GM18868 (cell line): ENCODE results near the gene ATL1.
A peak's percentile ranks its signal among the peaks of the same experiment; 100 is the strongest.
"Not testable (repeated sequence)": the region's sequence is repeated elsewhere in the genome, so short reads cannot be mapped to it uniquely, and the experiment has no call there.

Source experiments
- ATAC-seq: cut with Tn5 transposase; IDR thresholded peaks from one replicate; pipeline ENCODE4 v1.9.1; 2021; ENCODE audit warnings: mild to moderate bottlenecking, moderate library complexity; ENCODE audit not compliant: unreplicated experiment

The ATL1 gene

GRCh38 chr14:50600849-50601248, 40.9 kb downstream of the ATL1 start:
- no peak for ATAC-seq

- no peak for ATAC-seq
Observed at GRCh38 chr14:50601394-50601793, 41.4 kb downstream of the ATL1 start.

GRCh38 chr14:50602035-50602434, 42.1 kb downstream of the ATL1 start:
- ATAC-seq, result no peak

- no peak for ATAC-seq
Observed at GRCh38 chr14:50603565-50603964, 43.6 kb downstream of the ATL1 start.

- ATAC-seq, result no peak
Observed at GRCh38 chr14:50605766-50606165, 45.8 kb downstream of the ATL1 start.

- no peak for ATAC-seq
Observed at GRCh38 chr14:50606468-50606867, 46.5 kb downstream of the ATL1 start.

- ATAC-seq, result peak; percentile 62
Observed at GRCh38 chr14:50607181-50607580, 47.2 kb downstream of the ATL1 start.

GRCh38 chr14:50607761-50608160, 47.8 kb downstream of the ATL1 start:
- ATAC-seq, result no peak

GRCh38 chr14:50608302-50608851, 48.4 kb downstream of the ATL1 start:
- ATAC-seq, result no peak

- ATAC-seq, result no peak
Observed at GRCh38 chr14:50610465-50610864, 50.5 kb downstream of the ATL1 start.

- ATAC-seq, result no peak
Observed at GRCh38 chr14:50612806-50613205, 52.9 kb downstream of the ATL1 start.

GRCh38 chr14:50615056-50615455, 55.1 kb downstream of the ATL1 start:
- ATAC-seq, result no peak

GRCh38 chr14:50615552-50615951, 55.6 kb downstream of the ATL1 start:
- ATAC-seq, result no peak

- ATAC-seq, result no peak
Observed at GRCh38 chr14:50616275-50616674, 56.3 kb downstream of the ATL1 start.

GRCh38 chr14:50619569-50620141, 59.7 kb downstream of the ATL1 start:
- ATAC-seq, result peak; percentile 89

GRCh38 chr14:50620341-50620740, 60.4 kb downstream of the ATL1 start:
- no peak for ATAC-seq

- ATAC-seq, result no peak
Observed at GRCh38 chr14:50622978-50623377, 63.0 kb downstream of the ATL1 start.

- ATAC-seq, result no peak
Observed at GRCh38 chr14:50624447-50624846, 64.5 kb downstream of the ATL1 start.

GRCh38 chr14:50624947-50625346, 65.0 kb downstream of the ATL1 start:
- not testable (repeated sequence) for ATAC-seq

GRCh38 chr14:50631408-50631821, 71.5 kb downstream of the ATL1 start:
- ATAC-seq, result no peak

GRCh38 chr14:50633954-50634353, 74.0 kb downstream of the ATL1 start:
- no peak for ATAC-seq

- ATAC-seq, result no peak
Observed at GRCh38 chr14:50635141-50635540, 75.2 kb downstream of the ATL1 start.

GRCh38 chr14:50647282-50647681, 87.3 kb downstream of the ATL1 start:
- ATAC-seq, result peak; percentile 93
